CD14-positive monocyte (primary cell): ENCODE data around the gene LRRC1. TPM values are rescaled to one million over a fixed set of nuclear protein-coding genes. Genes with fewer than 3 reads are reported as not detected.

Source experiments
- DNase-seq, 3 donors: peaks; one replicate each; pipeline ENCODE4 v3.0.0-alpha.2; 2011 to 2022
- H2AFZ ChIP-seq: 2 replicates; pipeline ENCODE4 v1.6.0; 2012; ENCODE audit warnings: mild to moderate bottlenecking, low read depth, low read length, inconsistent platforms; ENCODE audit not compliant: insufficient read depth, poor library complexity, severe bottlenecking
- H3K27ac ChIP-seq, 2 donors: 1 replicate in 1 of 2; 2 replicates in 1 of 2; pipeline ENCODE4 v1.5.1; 2012 to 2013; ENCODE audit warnings: low read length in 2 of 2, control low read depth in 1 of 2, inconsistent platforms in 1 of 2, low read depth in 1 of 2, mild to moderate bottlenecking in 1 of 2
- H3K27me3 ChIP-seq, 2 donors: one replicate each; pipeline versions ENCODE4 v1.6.0 to v1.6.1; 2011 to 2013; ENCODE audit warnings: low read length in 2 of 2; ENCODE audit not compliant: control insufficient read depth in 2 of 2, insufficient read depth in 2 of 2
- H3K36me3 ChIP-seq, 2 donors: replicated peaks in 1 of 2; 1 replicate in 1 of 2; 2 replicates in 1 of 2; pipeline versions ENCODE4 v1.5.1 to v1.6.1; 2012 to 2013; ENCODE audit warnings: low read length in 2 of 2, control low read depth in 1 of 2, inconsistent platforms in 1 of 2, mild to moderate bottlenecking in 1 of 2; ENCODE audit not compliant: insufficient read depth in 2 of 2, control insufficient read depth in 1 of 2
- H3K4me1 ChIP-seq, 2 donors: 1 replicate in 1 of 2; 2 replicates in 1 of 2; pipeline versions ENCODE4 v1.5.1 to v1.6.1; 2012 to 2013; ENCODE audit warnings: low read length in 2 of 2, control low read depth in 1 of 2, inconsistent platforms in 1 of 2, mild to moderate bottlenecking in 1 of 2, moderate library complexity in 1 of 2; ENCODE audit not compliant: insufficient read depth in 2 of 2, control insufficient read depth in 1 of 2
- H3K4me2 ChIP-seq: replicated peaks from 2 replicates; pipeline ENCODE3; 2012; ENCODE audit warnings: low read length, moderate library complexity, mild to moderate bottlenecking; ENCODE audit not compliant: poor library complexity, severe bottlenecking; ENCODE audit errors: extremely low read depth
- H3K4me3 ChIP-seq, 3 experiments: fragments of 200-600 bp in 1 of 3; sonication (generic) in 1 of 3; replicated peaks in 1 of 3; 1 replicate in 2 of 3; 2 replicates in 1 of 3; pipeline ENCODE4 v1.5.1; 2011 to 2013; ENCODE audit warnings: low read length in 3 of 3, mild to moderate bottlenecking in 3 of 3, control low read depth in 2 of 3, low read depth in 2 of 3, inconsistent platforms in 1 of 3, moderate library complexity in 1 of 3
- H3K79me2 ChIP-seq: 2 replicates; pipeline ENCODE4 v1.6.0; 2012; ENCODE audit warnings: mild to moderate bottlenecking, control low read depth, inconsistent platforms, low read length, moderate library complexity; ENCODE audit not compliant: insufficient read depth
- H3K9ac ChIP-seq: 2 replicates; pipeline ENCODE4 v1.6.0; 2017; ENCODE audit warnings: low read length, mild to moderate bottlenecking; ENCODE audit not compliant: insufficient read depth, poor library complexity, severe bottlenecking
- H3K9me3 ChIP-seq, 2 donors: replicated peaks in 1 of 2; 1 replicate in 1 of 2; 2 replicates in 1 of 2; pipeline versions ENCODE4 v1.5.1 to v1.6.1; 2012 to 2013; ENCODE audit warnings: low read length in 2 of 2, control low read depth in 1 of 2; ENCODE audit not compliant: control insufficient read depth in 1 of 2, insufficient read depth in 1 of 2
- H4K20me1 ChIP-seq: 2 replicates; pipeline ENCODE4 v1.6.0; 2012; ENCODE audit warnings: mild to moderate bottlenecking, low read length, control low read depth, moderate library complexity; ENCODE audit not compliant: insufficient read depth
- H3K27ac Mint-ChIP-seq, 7 donors: one replicate each; pipeline ENCODE4 v1.8.0; 2020; ENCODE audit warnings: mild to moderate bottlenecking in 7 of 7, mixed read lengths in 7 of 7, moderate library complexity in 6 of 7, inconsistent platforms in 2 of 7
- H3K27me3 Mint-ChIP-seq, 3 donors: one replicate each; pipeline ENCODE4 v1.8.0; 2021 to 2022; ENCODE audit warnings: low read depth in 3 of 3, mild to moderate bottlenecking in 3 of 3, mixed read lengths in 3 of 3, moderate library complexity in 3 of 3, inconsistent platforms in 1 of 3
- H3K36me3 Mint-ChIP-seq, 2 donors: one replicate each; pipeline ENCODE4 v1.8.0; 2020; ENCODE audit warnings: mixed read lengths in 2 of 2, inconsistent platforms in 1 of 2, mild to moderate bottlenecking in 1 of 2
- H3K4me1 Mint-ChIP-seq: one replicate; pipeline ENCODE4 v1.8.0; 2020; ENCODE audit warnings: mild to moderate bottlenecking, mixed read lengths
- H3K4me3 Mint-ChIP-seq, 2 donors: one replicate each; pipeline ENCODE4 v1.8.0; 2020; ENCODE audit warnings: mild to moderate bottlenecking in 2 of 2, mixed read lengths in 2 of 2, moderate library complexity in 1 of 2
- H3K9me3 Mint-ChIP-seq, 7 donors: one replicate each; pipeline ENCODE4 v1.8.0; 2020 to 2022; ENCODE audit warnings: mixed read lengths in 7 of 7, mild to moderate bottlenecking in 6 of 7, moderate library complexity in 6 of 7, inconsistent platforms in 2 of 7
- CTCF ChIP-seq: fragments of 200-600 bp; IDR thresholded peaks from one replicate; pipeline ENCODE4 v1.8.0; 2022; ENCODE audit warnings: antibody characterized with exemption, mild to moderate bottlenecking
- WGBS: methylation state at CpG from one replicate; pipeline ENCODE4 v1.1.5; 2013; ENCODE audit warnings: missing lambda C conversion rate; ENCODE audit not compliant: insufficient coverage; 5-methylcytosine and 5-hydroxymethylcytosine counted together
- intact Hi-C, 2 donors: fragments of 100-400 bp; cut with micrococcal nuclease; formaldehyde crosslinking; loops; one replicate each; pipeline versions ENCODE4 v1.15.0 to v1.15.1; 2023
- polyA plus RNA-seq, 3 donors: library from polyadenylated mRNA; depleted of rRNA in 1 of 3; unstranded in 2 of 3; stranded (reverse) in 1 of 3; fragments of 300-500 nt in 2 of 3; fragments of >200 nt in 1 of 3; fragmentation: Illumina TruSeq in 2 of 3; gene quantifications; 1 replicate in 2 of 3; 2 replicates in 1 of 3; pipeline ENCODE4 v1.2.3, GENCODE V29; 2012 to 2021

Gene LRRC1
- polyA plus RNA-seq, 3 donors, result 0.18 to 1.6 (median 0.92) TPM

- H3K4me1 ChIP-seq, result no peaks in the 10 kb centered on the region
- H3K9ac ChIP-seq, result no peak overlapping the region
- Mint-ChIP-seq H3K27ac (no peak overlapping the region), H3K36me3 (peaks cover 0 to 2% of the 10 kb centered on the region in 2 donors), H3K4me1 (no peaks in the 10 kb centered on the region), H3K9me3 (peaks cover 7 to 22% (median 12%) of the 10 kb centered on the region in 7 donors), H3K27me3 (no peaks in the 10 kb centered on the region), H3K4me3 (no peak overlapping the region)
- no peak for TF ChIP-seq CTCF
- H3K4me3 ChIP-seq, result no peak overlapping the region
- DNase-seq, result no peak
- H3K79me2 ChIP-seq, result no peaks in the 10 kb centered on the region
- H4K20me1 ChIP-seq, result no peaks in the 10 kb centered on the region
- no peak overlapping the region for H2AFZ ChIP-seq
- no peaks in the 10 kb centered on the region for H3K36me3 ChIP-seq
- H3K4me2 ChIP-seq, result no peak overlapping the region
- H3K9me3 ChIP-seq, result peaks cover 0 to 17% of the 10 kb centered on the region in 2 donors
- no peaks in the 10 kb centered on the region for H3K27me3 ChIP-seq
- WGBS, result no CpG with 5 or more reads among the region's 2 CpGs
- H3K27ac ChIP-seq, result no peak overlapping the region
- intact Hi-C loops, result no loop called here
Measured at GRCh38 chr6:53874964-53875363, 80.2 kb downstream of the LRRC1 start.

GRCh38 chr6:53877151-53877550 lies 82.3 kb downstream of the LRRC1 start:
- 100% methylated on average over 1 of the region's 2 CpGs for WGBS

More at GRCh38 chr6:53877151-53877550, 82.3 kb downstream of the LRRC1 start:
- TF ChIP-seq CTCF, result no peak
- Histone ChIP-seq H4K20me1 (no peaks in the 10 kb centered on the region), H3K27ac (no peak overlapping the region), H3K9ac (no peak overlapping the region), H3K36me3 (no peaks in the 10 kb centered on the region), H3K4me1 (no peaks in the 10 kb centered on the region), H3K4me3 (no peak overlapping the region), H2AFZ (no peak overlapping the region), H3K27me3 (no peaks in the 10 kb centered on the region), H3K4me2 (no peak overlapping the region), H3K9me3 (peaks cover 0 to 12% of the 10 kb centered on the region in 2 donors), H3K79me2 (no peaks in the 10 kb centered on the region)
- intact Hi-C loops, result no loop called here
- H3K27ac Mint-ChIP-seq, result no peak overlapping the region
- DNase-seq, result no peak
- peaks cover 0 to 2% of the 10 kb centered on the region in 2 donors for H3K36me3 Mint-ChIP-seq
- H3K27me3 Mint-ChIP-seq, result no peaks in the 10 kb centered on the region
- no peaks in the 10 kb centered on the region for H3K4me1 Mint-ChIP-seq
- peaks cover 5 to 19% (median 11%) of the 10 kb centered on the region in 7 donors for H3K9me3 Mint-ChIP-seq
- no peak overlapping the region for H3K4me3 Mint-ChIP-seq
